Right atrium auricular region (tissue), 2 donors: ENCODE results near the gene C16orf74. TPM values are rescaled to one million over a fixed set of nuclear protein-coding genes. Genes with fewer than 3 reads are reported as not detected.

Experiments
- DNase-seq: peaks from one replicate; pipeline ENCODE4 v3.0.0-alpha.2; 2019; ENCODE audit warnings: low spot score
- H3K27ac ChIP-seq, 2 donors: fragments of 200-600 bp; sonication (generic); 1 replicate in 1 of 2; 2 replicates in 1 of 2; pipeline ENCODE4 v1.5.1; 2016 to 2019
- H3K27me3 ChIP-seq, 2 donors: fragments of 200-600 bp; sonication (generic); one replicate each; pipeline versions ENCODE4 v1.5.1 to v1.6.0; 2017 to 2019
- H3K36me3 ChIP-seq: fragments of 200-600 bp; sonication (generic); one replicate; pipeline ENCODE4 v1.5.1; 2016
- H3K4me1 ChIP-seq, 2 donors: fragments of 200-600 bp; sonication (generic); one replicate each; pipeline versions ENCODE4 v1.5.1 to v1.6.0; 2017 to 2019
- H3K4me3 ChIP-seq, 2 donors: fragments of 200-600 bp; sonication (generic); 1 replicate in 1 of 2; 2 replicates in 1 of 2; pipeline ENCODE4 v1.5.1; 2017 to 2019; ENCODE audit warnings: mild to moderate bottlenecking in 1 of 2, moderate library complexity in 1 of 2
- H3K9me3 ChIP-seq, 2 donors: fragments of 200-600 bp; sonication (generic); one replicate each; pipeline ENCODE4 v1.5.1; 2019
- CTCF ChIP-seq, 2 donors: fragments of 200-600 bp; sonication (generic); IDR thresholded peaks; one replicate each; pipeline ENCODE4 v1.5.1; 2019; ENCODE audit warnings: antibody characterized with exemption in 2 of 2
- total RNA-seq, 2 donors: library from RNA; depleted of rRNA; stranded (reverse); fragments of >200 nt; gene quantifications; one replicate each; pipeline ENCODE4 v1.1.0, GENCODE V29; 2016

Gene C16orf74
- total RNA-seq, 2 donors from 2014 or later, result 0.79 to 1.4 TPM

- TF ChIP-seq CTCF (IDR thresholded peaks at IDR 0.05), result no peak
- Histone ChIP-seq H3K9me3 (no peaks in the 10 kb centered on the region), H3K36me3 (peaks cover 91% of the 10 kb centered on the region), H3K27ac (no peak overlapping the region), H3K27me3 (no peaks in the 10 kb centered on the region), H3K4me1 (peaks cover 0 to 1% of the 10 kb centered on the region in 2 donors), H3K4me3 (no peak overlapping the region)
- no peak for DNase-seq
Observed at GRCh38 chr16:85665373-85665740, 85.5 kb downstream of the C16orf74 start.

DNA sequence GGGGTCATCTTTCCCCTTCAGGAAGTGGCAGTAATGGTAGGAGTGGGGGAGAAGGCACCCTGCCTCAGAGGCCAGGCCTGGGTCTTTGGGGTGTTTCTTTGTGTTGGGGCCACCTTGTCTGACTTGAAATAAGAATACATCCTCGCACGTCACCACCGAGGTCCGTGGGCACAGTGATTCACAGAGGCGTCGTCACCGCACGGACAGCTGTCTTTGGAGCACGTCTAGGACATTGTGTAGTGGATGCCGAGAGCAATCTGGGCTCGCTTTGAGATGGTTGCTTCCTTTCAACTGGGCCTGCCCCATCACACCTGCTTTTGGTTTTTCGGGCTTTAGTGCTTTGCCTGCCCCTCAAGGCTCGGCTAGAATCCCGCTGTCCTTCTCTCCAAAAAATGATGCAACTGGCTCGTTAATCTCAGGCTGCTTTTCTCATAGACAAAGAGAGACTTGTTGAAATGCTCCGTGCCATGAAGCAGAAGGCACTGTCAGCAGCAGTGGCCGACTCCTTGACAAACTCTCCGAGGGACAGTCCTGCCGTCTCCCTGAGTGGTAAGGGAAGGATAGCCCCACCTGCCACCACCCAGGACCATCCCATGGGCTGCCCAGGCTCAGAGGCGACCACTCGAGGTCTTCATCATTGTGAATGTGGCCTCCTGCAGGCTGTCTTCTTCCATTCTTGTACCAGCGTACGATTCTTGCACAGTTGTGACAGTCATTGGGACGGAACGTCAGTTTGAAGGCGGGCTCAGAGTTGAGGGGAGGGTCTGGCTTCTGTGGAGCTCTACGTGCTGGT, 86.1 kb downstream of the C16orf74 start:
- H3K4me1 ChIP-seq, result peaks cover 0 to 7% of the 10 kb centered on the region in 2 donors
- no peak overlapping the region for H3K4me3 ChIP-seq
- TF ChIP-seq CTCF (IDR thresholded peaks at IDR 0.05), result no peak
- no peaks in the 10 kb centered on the region for H3K27me3 ChIP-seq
- no peak overlapping the region for H3K27ac ChIP-seq
- DNase-seq, result no peak
- peaks cover 87% of the 10 kb centered on the region for H3K36me3 ChIP-seq
- no peaks in the 10 kb centered on the region for H3K9me3 ChIP-seq

DNA sequence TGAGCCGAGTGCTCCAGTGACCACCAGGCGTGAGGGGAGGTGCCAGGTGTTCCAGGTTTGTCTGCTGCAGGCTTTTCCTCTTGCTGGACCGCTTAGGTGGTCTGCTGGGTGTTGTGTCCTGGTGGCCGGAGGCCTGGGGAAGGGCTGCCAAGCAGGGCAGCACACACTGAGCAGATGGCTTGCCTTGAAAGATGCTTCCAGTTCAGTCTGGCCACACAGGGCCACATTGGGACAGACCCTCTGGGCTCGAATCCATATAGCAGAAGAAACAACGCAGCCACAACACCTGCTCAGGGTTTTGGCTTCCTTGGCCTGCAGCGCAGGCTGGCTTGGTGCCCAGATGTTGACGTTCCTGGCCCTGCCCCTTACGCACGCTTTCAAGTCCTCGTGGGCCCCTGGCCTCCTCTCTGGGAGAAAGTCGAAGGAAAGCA, 87.0 kb downstream of the C16orf74 start:
- H3K27me3 ChIP-seq, result no peaks in the 10 kb centered on the region
- H3K4me3 ChIP-seq, result no peak overlapping the region
- H3K36me3 ChIP-seq, result peaks cover 80% of the 10 kb centered on the region
- DNase-seq, result no peak
- no peaks in the 10 kb centered on the region for H3K9me3 ChIP-seq
- no peak overlapping the region for H3K27ac ChIP-seq
- no peak for TF ChIP-seq CTCF (IDR thresholded peaks at IDR 0.05)
- H3K4me1 ChIP-seq, result peaks cover 0 to 16% of the 10 kb centered on the region in 2 donors

DNA sequence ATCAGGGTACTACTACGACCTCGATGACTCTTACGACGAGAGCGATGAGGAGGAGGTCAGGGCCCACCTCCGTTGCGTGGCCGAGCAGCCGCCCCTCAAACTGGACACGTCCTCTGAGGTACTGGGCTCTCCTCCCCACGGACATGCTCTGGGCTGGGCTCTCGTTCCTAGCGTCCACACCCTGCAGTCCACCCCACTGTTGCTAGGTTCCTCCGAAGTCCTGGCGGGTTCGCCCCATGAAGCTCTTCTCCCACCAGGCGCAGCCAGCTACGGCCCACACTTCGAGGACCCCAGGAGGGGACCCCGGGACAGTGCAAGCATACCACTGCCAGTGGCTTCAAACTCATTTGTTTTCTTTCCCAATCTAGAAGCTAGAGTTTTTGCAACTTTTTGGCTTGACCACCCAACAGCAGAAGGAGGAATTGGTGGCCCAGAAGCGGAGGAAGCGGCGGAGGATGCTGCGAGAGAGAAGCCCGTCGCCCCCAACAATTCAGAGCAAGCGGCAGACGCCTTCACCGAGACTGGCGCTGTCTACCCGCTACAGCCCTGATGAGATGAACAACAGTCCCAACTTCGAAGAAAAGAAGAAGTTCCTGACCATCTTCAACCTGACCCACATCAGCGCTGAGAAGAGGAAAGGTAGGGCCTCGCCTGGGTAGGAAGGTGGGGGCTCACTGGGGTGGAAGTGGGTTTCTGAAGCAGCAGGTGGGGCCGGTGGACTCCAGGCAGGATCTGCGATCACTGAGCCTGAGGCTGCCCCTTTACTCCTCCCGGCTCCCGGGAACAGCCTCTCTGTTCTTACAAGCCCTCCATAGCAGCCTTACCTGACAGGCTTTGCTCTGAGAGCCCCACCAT, 87.7 kb downstream of the C16orf74 start:
- H3K36me3 ChIP-seq, result peaks cover 80% of the 10 kb centered on the region
- H3K4me1 ChIP-seq, result peaks cover 0 to 19% of the 10 kb centered on the region in 2 donors
- no peaks in the 10 kb centered on the region for H3K9me3 ChIP-seq
- H3K27me3 ChIP-seq, result no peaks in the 10 kb centered on the region
- H3K4me3 ChIP-seq, result no peak overlapping the region
- no peak for DNase-seq
- no peak for TF ChIP-seq CTCF (IDR thresholded peaks at IDR 0.05)
- no peak overlapping the region for H3K27ac ChIP-seq

DNA sequence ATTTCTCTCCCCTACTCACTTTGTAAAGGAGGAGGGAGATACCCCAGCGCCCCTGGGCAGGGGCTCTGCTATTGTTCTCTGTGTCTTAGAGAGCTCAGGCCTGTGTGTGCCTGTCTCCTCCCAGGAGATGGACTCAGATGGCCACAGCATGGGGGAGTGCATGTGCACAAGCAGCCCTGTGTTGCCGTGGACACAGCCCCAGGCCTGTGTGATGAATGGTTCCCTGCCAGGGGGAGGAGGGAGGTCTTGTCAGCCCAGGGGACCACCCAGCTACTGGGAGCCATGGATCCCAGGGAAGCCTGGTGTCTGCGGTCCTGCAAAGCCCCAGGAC, 88.4 kb downstream of the C16orf74 start:
- peaks cover 0 to 19% of the 10 kb centered on the region in 2 donors for H3K4me1 ChIP-seq
- TF ChIP-seq CTCF (IDR thresholded peaks at IDR 0.05), result no peak
- H3K36me3 ChIP-seq, result peaks cover 80% of the 10 kb centered on the region
- no peak overlapping the region for H3K4me3 ChIP-seq
- no peak for DNase-seq
- no peak overlapping the region for H3K27ac ChIP-seq
- no peaks in the 10 kb centered on the region for H3K27me3 ChIP-seq
- H3K9me3 ChIP-seq, result no peaks in the 10 kb centered on the region
